H1 (cell line): Measurements from ENCODE around the gene ZNF699. TPM values are rescaled to one million over a fixed set of nuclear protein-coding genes. Genes with fewer than 3 reads are reported as not detected.

ENCODE experiments used
- CTCF ChIA-PET: fragments of 300-600 bp; sonication (Branson Sonifier 250); formaldehyde crosslinking; loops from one replicate; lab custom pipeline; 2021; ENCODE audit not compliant: partially characterized antibody; lab: Charles Lee
- POLR2A ChIA-PET: fragments of 300-600 bp; sonication (Branson Sonifier 250); formaldehyde crosslinking; loops from one replicate; lab custom pipeline; 2021; ENCODE audit warnings: inconsistent platforms; ENCODE audit not compliant: partially characterized antibody; lab: Charles Lee
- DNase-seq, 2 experiments: peaks; one replicate each; pipeline versions ENCODE4 v3.0.0 to v3.0.0-alpha.2; 2010 to 2022; ENCODE audit warnings: low spot score in 2 of 2, low read depth in 1 of 2, mixed read lengths in 1 of 2
- FAIRE-seq: peaks from 2 replicates; lab custom pipeline; 2011; peaks lifted over from hg19 to GRCh38; lab: Jason Lieb, UNC
- H2AFZ ChIP-seq: 2 replicates; pipeline ENCODE4 v1.8.1; 2012; ENCODE audit warnings: low read length, inconsistent platforms
- H2AK5ac ChIP-seq: 2 replicates; pipeline ENCODE4 v1.6.1; 2013; ENCODE audit warnings: low read depth, low read length
- H2BK120ac ChIP-seq: replicated peaks from 2 replicates; pipeline ENCODE3; 2013; ENCODE audit warnings: low read depth, low read length, inconsistent platforms
- H2BK12ac ChIP-seq: 2 replicates; pipeline ENCODE4 v1.6.1; 2013; ENCODE audit warnings: low read depth, low read length
- H2BK15ac ChIP-seq: 2 replicates; pipeline ENCODE4 v1.6.1; 2013; ENCODE audit warnings: low read length
- H2BK20ac ChIP-seq: 2 replicates; pipeline ENCODE4 v1.6.1; 2013; ENCODE audit warnings: low read length
- H2BK5ac ChIP-seq: 2 replicates; pipeline ENCODE4 v1.6.1; 2013; ENCODE audit warnings: low read depth, low read length
- H3K14ac ChIP-seq: 2 replicates; pipeline ENCODE4 v1.6.1; 2013; ENCODE audit warnings: inconsistent platforms; ENCODE audit not compliant: insufficient read length
- H3K18ac ChIP-seq: 2 replicates; pipeline ENCODE4 v1.6.1; 2013; ENCODE audit warnings: low read length; ENCODE audit errors: extremely low read depth
- H3K23ac ChIP-seq: 2 replicates; pipeline ENCODE4 v1.6.1; 2013; ENCODE audit warnings: inconsistent platforms; ENCODE audit not compliant: insufficient read length
- H3K23me2 ChIP-seq: 2 replicates; pipeline ENCODE4 v1.6.1; 2013; ENCODE audit warnings: low read depth, low read length
- H3K27ac ChIP-seq: 2 replicates; pipeline ENCODE4 v1.6.1; 2011; ENCODE audit warnings: low read depth, low read length, inconsistent platforms
- H3K27me3 ChIP-seq, 4 experiments: replicated peaks in 1 of 4; 1 replicate in 1 of 4; 2 replicates in 3 of 4; pipeline versions ENCODE4 v1.6.1 to v1.8.1; 2011 to 2013; ENCODE audit warnings: low read length in 3 of 4, mild to moderate bottlenecking in 3 of 4, inconsistent platforms in 2 of 4, mixed read lengths in 2 of 4, moderate library complexity in 1 of 4; ENCODE audit not compliant: control insufficient read depth in 3 of 4, insufficient read depth in 3 of 4; ENCODE audit errors: extremely low read depth in 1 of 4
- H3K36me3 ChIP-seq, 4 experiments: 2 replicates each; pipeline versions ENCODE4 v1.6.1 to v1.8.1; 2011 to 2013; ENCODE audit warnings: mild to moderate bottlenecking in 4 of 4, low read length in 3 of 4, moderate library complexity in 2 of 4, control low read depth in 1 of 4, inconsistent platforms in 1 of 4; ENCODE audit not compliant: insufficient read depth in 4 of 4, control insufficient read depth in 2 of 4
- H3K4ac ChIP-seq: replicated peaks from 2 replicates; pipeline ENCODE3; 2013; ENCODE audit warnings: low read length, low read depth, mixed read lengths, inconsistent platforms; ENCODE audit not compliant: insufficient read length
- H3K4me1 ChIP-seq, 4 experiments: replicated peaks in 1 of 4; 1 replicate in 1 of 4; 2 replicates in 3 of 4; pipeline versions ENCODE4 v1.6.1 to v1.8.1; 2011 to 2013; ENCODE audit warnings: low read length in 3 of 4, inconsistent platforms in 2 of 4, mixed read lengths in 1 of 4; ENCODE audit not compliant: insufficient read depth in 4 of 4, control insufficient read depth in 3 of 4
- H3K4me2 ChIP-seq, 2 experiments: 2 replicates each; pipeline versions ENCODE4 v1.6.1 to v1.8.1; 2011 to 2013; ENCODE audit warnings: low read depth in 2 of 2, low read length in 2 of 2, control low read depth in 1 of 2, inconsistent platforms in 1 of 2, mild to moderate bottlenecking in 1 of 2; ENCODE audit not compliant: insufficient read depth in 1 of 2
- H3K4me3 ChIP-seq, 4 experiments: fragments of 200-600, 300-600 bp in 1 of 4; sonication (generic), shearing (Covaris generic), sonication (Bioruptor Twin) in 1 of 4; 2 replicates each; pipeline versions ENCODE4 v1.5.1 to v1.8.1; 2011 to 2016; ENCODE audit warnings: low read length in 4 of 4, low read depth in 3 of 4, control low read depth in 2 of 4, inconsistent platforms in 2 of 4, mild to moderate bottlenecking in 2 of 4, mixed read lengths in 1 of 4, moderate library complexity in 1 of 4; ENCODE audit not compliant: insufficient read depth in 2 of 4; ENCODE audit errors: extremely low read depth in 1 of 4
- H3K56ac ChIP-seq: replicated peaks from 2 replicates; pipeline ENCODE3; 2013; ENCODE audit warnings: low read depth, mild to moderate bottlenecking, mixed read lengths, low read length, inconsistent platforms; ENCODE audit not compliant: insufficient read length
- H3K79me1 ChIP-seq: 2 replicates; pipeline ENCODE4 v1.6.1; 2013; ENCODE audit warnings: low read depth, low read length, control low read depth
- H3K79me2 ChIP-seq, 2 experiments: 2 replicates each; pipeline versions ENCODE4 v1.6.1 to v1.8.1; 2012 to 2013; ENCODE audit warnings: low read length in 2 of 2, mild to moderate bottlenecking in 2 of 2, inconsistent platforms in 1 of 2; ENCODE audit not compliant: insufficient read depth in 2 of 2, control insufficient read depth in 1 of 2
- H3K9ac ChIP-seq, 4 experiments: replicated peaks in 1 of 4; 1 replicate in 1 of 4; 2 replicates in 3 of 4; pipeline versions ENCODE4 v1.6.1 to v1.8.1; 2011 to 2013; ENCODE audit warnings: low read depth in 3 of 4, low read length in 3 of 4, control low read depth in 2 of 4, mild to moderate bottlenecking in 2 of 4, moderate library complexity in 2 of 4, inconsistent platforms in 1 of 4; ENCODE audit errors: extremely low read depth in 1 of 4
- H3K9me3 ChIP-seq, 2 experiments: 2 replicates each; pipeline versions ENCODE4 v1.6.1 to v1.8.1; 2012 to 2013; ENCODE audit warnings: mild to moderate bottlenecking in 2 of 2, moderate library complexity in 2 of 2, control low read depth in 1 of 2, inconsistent platforms in 1 of 2, low read depth in 1 of 2, low read length in 1 of 2, mixed read lengths in 1 of 2; ENCODE audit not compliant: insufficient read depth in 2 of 2
- H4K20me1 ChIP-seq, 2 experiments: replicated peaks in 1 of 2; 2 replicates each; pipeline versions ENCODE3 to v1.8.1; 2011 to 2013; ENCODE audit warnings: inconsistent platforms in 2 of 2, low read length in 2 of 2, mild to moderate bottlenecking in 1 of 2; ENCODE audit not compliant: insufficient read depth in 2 of 2, control insufficient read depth in 1 of 2
- H4K5ac ChIP-seq: 2 replicates; pipeline ENCODE4 v1.6.1; 2013; ENCODE audit warnings: low read length, low read depth, mixed read lengths, inconsistent platforms; ENCODE audit not compliant: insufficient read length
- H4K8ac ChIP-seq: 2 replicates; pipeline ENCODE4 v1.8.0; 2013; ENCODE audit warnings: mild to moderate bottlenecking, moderate library complexity, low read length, inconsistent platforms; ENCODE audit not compliant: insufficient read depth; ENCODE audit errors: extremely low read depth
- H4K91ac ChIP-seq: replicated peaks from 2 replicates; pipeline ENCODE3; 2013; ENCODE audit warnings: low read length, mixed read lengths, inconsistent platforms; ENCODE audit not compliant: insufficient read length
- BACH1 ChIP-seq: IDR thresholded peaks from 2 replicates; pipeline ENCODE4 v1.6.1; 2012; ENCODE audit warnings: low read length, improper control_type of control experiment
- CBX5 ChIP-seq: fragments of 300-800, 300-1000 bp; sonication (generic); IDR thresholded peaks from 2 replicates; pipeline ENCODE4 v1.7.1; 2016; ENCODE audit warnings: antibody characterized with exemption, low read length, low read depth
- CEBPB ChIP-seq: IDR thresholded peaks from 2 replicates; pipeline ENCODE4 v1.6.1; 2012; ENCODE audit warnings: low read depth, low read length
- CHD2 ChIP-seq: IDR thresholded peaks from 2 replicates; pipeline ENCODE4 v1.6.1; 2012; ENCODE audit warnings: low read length, improper control_type of control experiment
- JUND ChIP-seq: IDR thresholded peaks from 2 replicates; pipeline ENCODE4 v1.6.1; 2011; ENCODE audit warnings: mild to moderate bottlenecking, improper control_type of control experiment, low read length
- KDM1A ChIP-seq: fragments of 200-600, 300-600 bp; sonication (generic); IDR thresholded peaks from 2 replicates; pipeline ENCODE4 v1.7.1; 2016; ENCODE audit warnings: mild to moderate bottlenecking, low read length, borderline replicate concordance
- KDM4A ChIP-seq: IDR thresholded peaks from one replicate; pipeline ENCODE4 v1.7.1; 2012; ENCODE audit warnings: low read depth, mild to moderate bottlenecking, moderate library complexity, low read length, inconsistent platforms; ENCODE audit not compliant: severe bottlenecking
- POLR2AphosphoS5 ChIP-seq: IDR thresholded peaks from 2 replicates; pipeline ENCODE4 v1.6.1; 2011; ENCODE audit warnings: low read depth, low read length
- RBBP5 ChIP-seq: IDR thresholded peaks from 2 replicates; pipeline ENCODE4 v1.7.1; 2012; ENCODE audit warnings: low read depth, mild to moderate bottlenecking, inconsistent platforms, low read length, moderate library complexity, borderline replicate concordance
- RNF2 ChIP-seq: fragments of 200-900, 300-1000 bp; sonication (generic); IDR thresholded peaks from 2 replicates; pipeline ENCODE4 v1.7.1; 2016; ENCODE audit warnings: borderline replicate concordance, low read depth, mild to moderate bottlenecking, antibody characterized with exemption, low read length; ENCODE audit not compliant: poor library complexity, severe bottlenecking; ENCODE audit errors: missing control alignments
- RXRA ChIP-seq: IDR thresholded peaks from 2 replicates; pipeline ENCODE4 v1.6.1; 2011; ENCODE audit warnings: low read depth, mild to moderate bottlenecking, low read length, moderate library complexity; ENCODE audit not compliant: insufficient read depth
- SIX5 ChIP-seq: IDR thresholded peaks from 2 replicates; pipeline ENCODE4 v1.6.1; 2011; ENCODE audit warnings: mild to moderate bottlenecking, low read depth, low read length
- SP1 ChIP-seq: IDR thresholded peaks from 2 replicates; pipeline ENCODE4 v1.6.1; 2011; ENCODE audit warnings: low read depth, low read length
- SP2 ChIP-seq: IDR thresholded peaks from 2 replicates; pipeline ENCODE4 v1.6.1; 2012; ENCODE audit warnings: mild to moderate bottlenecking, low read length, inconsistent platforms
- TAF1 ChIP-seq: IDR thresholded peaks from 2 replicates; pipeline ENCODE4 v1.6.1; 2011; ENCODE audit warnings: mild to moderate bottlenecking, low read depth, low read length
- TAF7 ChIP-seq: optimal IDR thresholded peaks from 2 replicates; pipeline ENCODE3; 2011; ENCODE audit warnings: low read depth, mild to moderate bottlenecking, inconsistent platforms, low read length, moderate library complexity, borderline replicate concordance
- polyA plus RNA-seq, 7 experiments: library from polyadenylated mRNA; depleted of rRNA in 3 of 7; stranded (reverse) in 5 of 7; unstranded in 2 of 7; fragments of >200 nt in 5 of 7; fragments of 200-250 nt in 2 of 7; gene quantifications; 1 replicate in 5 of 7; 2 replicates in 1 of 7; 4 replicates in 1 of 7; pipeline versions ENCODE4 v1.2.1 to v1.2.3, GENCODE V29; 2011 to 2013; ENCODE audit warnings: missing spikeins in 2 of 7, mixed read lengths in 2 of 7
- total RNA-seq: library from RNA; stranded (reverse); fragmentation: NEBNext Ultra II Directional; extraction: Animal tissue kit (Norgen Biotek cat#: 25700); gene quantifications from 2 replicates; pipeline ENCODE4 v1.2.1, GENCODE V29; 2021

The ZNF699 gene
- total and polyA plus RNA-seq, 2 of the 8 experiments (the other 6 are each of a cell fraction or from before 2014, with no cell fraction given) = 1.00 to 3.3 TPM

DNA sequence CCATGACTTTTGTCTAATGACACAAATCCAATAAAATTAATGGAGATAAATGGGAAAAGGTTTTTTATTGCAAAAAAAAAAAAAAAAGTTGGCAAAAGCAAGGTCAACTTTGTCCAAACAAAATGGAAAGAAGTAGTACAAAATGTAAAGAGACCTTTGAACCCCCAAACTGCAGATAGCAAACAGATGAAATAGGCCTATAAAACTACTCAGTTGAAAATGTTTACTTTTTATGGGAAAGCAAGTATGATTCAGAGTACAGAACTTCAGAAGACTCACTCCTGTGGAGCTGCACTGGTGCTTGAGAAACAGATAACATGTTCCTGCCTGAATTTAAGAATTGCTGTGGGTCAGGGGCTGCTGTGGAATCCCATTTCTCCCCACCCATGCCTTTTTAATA, 43.4 kb upstream of the ZNF699 start:
- ChIA-PET CTCF (no interaction called here), POLR2A (interaction anchor here (1.2 kb wide), 1 partner anchor 82 kb away, joined by 3 read pairs; the partner anchor contains the start of gene ZNF266)
- Histone ChIP-seq H3K9me3 (peaks cover 41 to 52% of the 10 kb centered on the region in 2 experiments), H3K36me3 (peaks cover 0 to 23% (median 0%) of the 10 kb centered on the region in 4 experiments; a peak in 3 of 8 replicates), H2BK5ac (no peak overlapping the region), H2BK20ac (no peak overlapping the region), H4K8ac (no peak overlapping the region), H3K4me1 (no peaks in the 10 kb centered on the region), H4K91ac (no peak overlapping the region), H3K4me3 (no peak overlapping the region), H3K23ac (no peak overlapping the region), H2AFZ (no peak overlapping the region), H3K79me1 (no peaks in the 10 kb centered on the region), H4K20me1 (no peaks in the 10 kb centered on the region), H3K23me2 (no peaks in the 10 kb centered on the region), H3K79me2 (no peaks in the 10 kb centered on the region), H4K5ac (no peak overlapping the region), H3K27ac (no peak overlapping the region), H3K4ac (no peak overlapping the region), H3K9ac (no peak overlapping the region), H2AK5ac (no peak overlapping the region), H3K27me3 (no peaks in the 10 kb centered on the region), H2BK15ac (no peak overlapping the region), H3K56ac (no peak overlapping the region), H2BK12ac (no peak overlapping the region), H3K4me2 (no peak overlapping the region), H3K18ac (no peak overlapping the region), H2BK120ac (no peak overlapping the region), H3K14ac (no peak overlapping the region)
- DNase-seq (no peak), FAIRE-seq (no peak)
- no peak for TF ChIP-seq POLR2AphosphoS5
- no peak for TF ChIP-seq CBX5
- TF ChIP-seq TAF7 = no peak
- TF ChIP-seq SP1 = no peak
- TF ChIP-seq TAF1 = no peak
- no peak for TF ChIP-seq JUND
- no peak for TF ChIP-seq SP2
- TF ChIP-seq SIX5 = no peak
- no peak for TF ChIP-seq KDM1A
- TF ChIP-seq KDM4A = no peak
- no peak for TF ChIP-seq RXRA
- TF ChIP-seq BACH1 = no peak
- TF ChIP-seq RNF2 = no peak
- TF ChIP-seq CEBPB = no peak
- TF ChIP-seq RBBP5 = no peak
- no peak for TF ChIP-seq CHD2
